Subcutaneous adipose tissue (tissue), 4 donors: ENCODE results near the gene BRIP1. TPM values are rescaled to one million over a fixed set of nuclear protein-coding genes. Genes with fewer than 3 reads are reported as not detected.

ENCODE experiments used
- total RNA-seq, 4 donors: library from RNA; depleted of rRNA; stranded (reverse); fragments of >200 nt; gene quantifications; one replicate each; pipeline ENCODE4 v1.1.0, GENCODE V29; 2016
- TF ChIP-seq, protein P1 (sequence below): fragments of 450-650 bp; IDR thresholded peaks from one replicate; pipeline ENCODE4 v1.5.1; 2016; ENCODE audit warnings: low read depth, mild to moderate bottlenecking, control low read depth, antibody characterized with exemption, moderate library complexity

The BRIP1 gene
- total RNA-seq, 4 donors from 2014 or later: 0.33 to 1.1 (median 0.98) TPM

DNA sequence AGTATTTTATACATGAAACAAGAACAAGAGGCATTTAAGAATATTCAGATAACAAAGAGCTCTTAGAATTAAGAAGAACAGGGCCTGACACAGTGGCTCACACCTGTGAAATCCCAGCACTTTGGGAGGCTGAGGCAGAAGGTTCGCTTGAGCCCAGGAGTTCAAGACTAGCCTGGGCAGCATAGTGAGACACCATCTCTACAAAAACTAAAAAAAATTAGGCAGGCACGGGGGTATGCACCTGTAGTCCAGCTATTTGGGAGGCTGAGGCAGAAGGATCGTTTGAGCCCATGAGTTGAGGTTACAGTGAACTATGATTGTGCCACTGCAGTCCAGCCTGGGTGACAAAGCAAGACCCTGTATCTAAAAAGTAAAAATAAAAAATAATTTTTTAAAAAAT, 12.5 kb upstream of the BRIP1 start:
- TF ChIP-seq, protein P1, sequence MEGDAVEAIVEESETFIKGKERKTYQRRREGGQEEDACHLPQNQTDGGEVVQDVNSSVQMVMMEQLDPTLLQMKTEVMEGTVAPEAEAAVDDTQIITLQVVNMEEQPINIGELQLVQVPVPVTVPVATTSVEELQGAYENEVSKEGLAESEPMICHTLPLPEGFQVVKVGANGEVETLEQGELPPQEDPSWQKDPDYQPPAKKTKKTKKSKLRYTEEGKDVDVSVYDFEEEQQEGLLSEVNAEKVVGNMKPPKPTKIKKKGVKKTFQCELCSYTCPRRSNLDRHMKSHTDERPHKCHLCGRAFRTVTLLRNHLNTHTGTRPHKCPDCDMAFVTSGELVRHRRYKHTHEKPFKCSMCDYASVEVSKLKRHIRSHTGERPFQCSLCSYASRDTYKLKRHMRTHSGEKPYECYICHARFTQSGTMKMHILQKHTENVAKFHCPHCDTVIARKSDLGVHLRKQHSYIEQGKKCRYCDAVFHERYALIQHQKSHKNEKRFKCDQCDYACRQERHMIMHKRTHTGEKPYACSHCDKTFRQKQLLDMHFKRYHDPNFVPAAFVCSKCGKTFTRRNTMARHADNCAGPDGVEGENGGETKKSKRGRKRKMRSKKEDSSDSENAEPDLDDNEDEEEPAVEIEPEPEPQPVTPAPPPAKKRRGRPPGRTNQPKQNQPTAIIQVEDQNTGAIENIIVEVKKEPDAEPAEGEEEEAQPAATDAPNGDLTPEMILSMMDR: no peak

DNA sequence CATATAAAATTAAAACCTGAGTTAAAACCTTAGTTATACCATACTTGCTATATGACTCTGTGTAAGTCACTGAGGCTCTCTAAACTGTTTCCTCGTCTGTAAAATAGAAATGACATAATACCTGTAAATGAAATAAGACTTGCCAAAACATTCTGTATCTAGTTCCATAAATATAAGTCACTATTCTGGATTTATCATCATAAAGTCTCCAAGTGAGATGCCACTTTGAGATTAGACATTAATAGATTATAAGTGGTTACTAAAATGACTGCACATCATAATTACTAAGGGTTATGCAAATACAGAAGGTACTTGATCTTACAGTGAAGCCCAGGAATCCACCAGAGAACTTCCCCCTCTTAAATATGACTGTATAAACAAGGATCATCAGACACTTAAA, 12.0 kb upstream of the BRIP1 start:
- TF ChIP-seq, protein P1: no peak

GRCh38 chr17:61874075-61874474, 10.7 kb upstream of the BRIP1 start:
- TF ChIP-seq, protein P1: no peak

DNA sequence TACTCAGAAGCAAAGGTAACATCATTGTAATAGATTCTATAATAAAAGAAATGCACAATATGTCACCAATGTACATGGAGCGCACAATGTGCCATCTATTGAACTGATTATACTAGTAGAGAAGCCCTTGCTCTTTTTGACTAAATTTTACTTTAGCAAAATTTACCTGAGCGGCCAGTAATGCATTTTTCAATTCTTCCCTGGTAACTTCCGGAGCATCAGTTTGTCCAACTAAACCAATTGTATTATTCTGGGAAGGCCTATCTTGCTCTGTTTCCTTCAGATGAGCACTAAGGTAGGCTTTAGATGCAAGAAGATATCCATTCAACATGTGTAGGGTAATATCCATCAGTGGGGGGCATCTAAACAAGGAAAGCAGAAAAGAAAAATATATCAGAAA, 8.8 kb upstream of the BRIP1 start:
- TF ChIP-seq, protein P1: peak; percentile 68

DNA sequence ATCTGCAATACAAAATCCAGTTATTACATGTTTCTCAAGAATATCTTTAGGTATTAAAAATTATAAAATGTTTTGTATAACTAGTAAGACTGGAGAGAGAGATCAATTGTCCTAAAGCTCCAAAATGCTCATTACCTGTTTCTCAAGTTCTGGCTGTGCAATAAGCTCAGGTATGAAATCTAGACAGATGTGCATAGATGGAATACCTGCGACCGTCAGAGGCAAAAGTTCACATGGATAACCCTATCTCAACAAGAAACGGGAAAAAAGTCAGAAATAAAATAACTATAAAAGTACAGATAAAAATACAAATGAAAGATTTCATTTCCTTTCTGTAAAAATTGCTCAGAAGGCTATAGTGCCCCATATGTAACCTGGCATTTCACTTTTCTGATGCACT, 5.8 kb upstream of the BRIP1 start:
- TF ChIP-seq, protein P1: no peak

DNA sequence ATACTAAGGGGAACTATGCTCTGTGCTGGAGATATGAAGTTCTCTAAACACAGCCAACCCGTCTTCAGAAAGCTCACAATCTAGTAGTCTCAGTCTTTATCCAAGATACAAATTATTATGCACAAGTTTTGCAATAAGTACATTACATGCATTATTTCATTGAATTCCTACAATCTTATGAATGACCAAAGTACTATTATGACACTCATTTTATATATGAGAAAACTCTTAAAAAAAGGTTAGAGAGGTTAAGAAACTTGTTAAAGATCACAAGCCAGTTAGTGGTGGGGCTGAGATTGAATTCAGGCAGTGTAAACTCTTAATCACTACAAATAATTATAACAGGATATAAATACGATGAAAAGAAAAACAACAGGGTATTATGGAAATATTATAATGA, 4.7 kb upstream of the BRIP1 start:
- TF ChIP-seq, protein P1: no peak

DNA sequence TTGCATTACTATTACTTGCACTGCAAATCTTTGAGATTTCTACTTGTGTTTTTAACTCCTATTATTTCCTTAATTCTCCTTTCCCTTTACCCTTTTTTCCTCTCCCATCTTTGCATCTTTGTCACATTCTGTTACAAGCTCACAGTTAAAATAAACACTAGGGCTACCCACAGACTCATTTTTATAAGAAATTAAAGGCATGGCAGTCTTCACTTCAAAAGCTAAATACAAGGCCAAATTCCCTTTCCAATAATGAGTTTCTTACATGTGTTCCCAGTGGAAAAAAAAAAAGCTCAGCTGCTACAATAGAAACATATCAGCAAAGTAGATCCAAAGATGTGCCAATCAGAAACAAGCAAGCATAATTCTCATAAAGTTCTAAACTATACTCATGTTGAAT, 3.7 kb upstream of the BRIP1 start:
- TF ChIP-seq, protein P1: no peak

DNA sequence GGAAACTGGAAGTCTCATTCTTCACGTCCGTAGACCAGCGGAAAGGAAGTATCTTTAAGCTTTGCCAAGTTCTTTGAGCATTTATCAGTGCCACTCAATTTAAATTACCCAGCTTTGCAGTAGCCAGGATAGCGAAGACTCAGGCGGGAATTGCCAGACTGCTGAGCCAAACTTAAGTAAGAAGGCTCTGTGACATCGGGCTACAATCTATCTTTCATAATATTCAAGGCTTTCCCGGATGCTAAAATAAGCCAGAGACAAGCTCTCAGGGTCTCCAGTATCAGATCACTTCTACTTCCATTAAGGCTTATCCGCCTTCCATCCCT, 436 bp upstream of the BRIP1 start:
- TF ChIP-seq, protein P1: no peak
